MM.1S (cell line): Measurements from ENCODE around the gene PLPP7.

ENCODE experiments used
- DNase-seq: peaks from one replicate; pipeline ENCODE4 v3.0.0-alpha.2; 2015
- H2AFZ ChIP-seq: fragments of 300-600 bp; sonication (generic); 2 replicates; pipeline ENCODE4 v1.6.0; 2016; ENCODE audit warnings: antibody characterized with exemption, low read length
- H3F3A ChIP-seq: fragments of 300-600 bp; sonication (generic); 2 replicates; pipeline ENCODE4 v1.6.1; 2016; ENCODE audit warnings: mild to moderate bottlenecking, antibody characterized with exemption, low read length, moderate library complexity, mixed read lengths; ENCODE audit not compliant: insufficient read depth
- H3K27ac ChIP-seq: fragments of 300-600 bp; sonication (generic); 2 replicates; pipeline ENCODE4 v1.5.1; 2016; ENCODE audit warnings: mild to moderate bottlenecking, low read length
- H3K27me3 ChIP-seq: fragments of 300-600 bp; sonication (generic); replicated peaks from 2 replicates; pipeline ENCODE4 v1.6.0; 2016; ENCODE audit warnings: low read length; ENCODE audit not compliant: insufficient read depth
- H3K36me3 ChIP-seq: fragments of 300-600 bp; sonication (generic); replicated peaks from 2 replicates; pipeline ENCODE4 v1.6.1; 2016; ENCODE audit warnings: mild to moderate bottlenecking, low read length, mixed read lengths; ENCODE audit not compliant: insufficient read depth
- H3K4me1 ChIP-seq: fragments of 300-600 bp; sonication (generic); 2 replicates; pipeline ENCODE4 v1.6.1; 2016; ENCODE audit warnings: low read length, mixed read lengths
- H3K4me2 ChIP-seq: fragments of 300-600 bp; sonication (generic); 2 replicates; pipeline ENCODE4 v1.6.0; 2016; ENCODE audit warnings: low read depth, low read length
- H3K4me3 ChIP-seq: fragments of 300-600 bp; sonication (generic); 2 replicates; pipeline ENCODE4 v1.5.1; 2016; ENCODE audit warnings: low read length, mixed read lengths
- H3K79me2 ChIP-seq: fragments of 300-600 bp; sonication (generic); 2 replicates; pipeline ENCODE4 v1.6.1; 2016; ENCODE audit warnings: mixed run types, low read length, mixed read lengths
- H3K9ac ChIP-seq: fragments of 300-600 bp; sonication (generic); 2 replicates; pipeline ENCODE4 v1.6.1; 2016; ENCODE audit warnings: low read length, mixed read lengths
- H3K9me2 ChIP-seq: fragments of 300-600 bp; sonication (generic); replicated peaks from 2 replicates; pipeline ENCODE4 v1.6.1; 2016; ENCODE audit warnings: mild to moderate bottlenecking, low read length, mixed read lengths; ENCODE audit not compliant: insufficient read depth
- H3K9me3 ChIP-seq: fragments of 300-600 bp; sonication (generic); replicated peaks from 2 replicates; pipeline ENCODE4 v1.6.1; 2016; ENCODE audit warnings: mild to moderate bottlenecking, low read length, mixed read lengths; ENCODE audit not compliant: insufficient read depth
- H4K20me1 ChIP-seq: fragments of 300-600 bp; sonication (generic); 2 replicates; pipeline ENCODE4 v1.6.1; 2016; ENCODE audit warnings: mild to moderate bottlenecking, low read length, moderate library complexity, mixed read lengths; ENCODE audit not compliant: insufficient read depth
- EZH2 ChIP-seq: fragments of 300-600 bp; sonication (generic); optimal IDR thresholded peaks from 2 replicates; pipeline ENCODE3; 2017; ENCODE audit warnings: low read depth, mild to moderate bottlenecking, antibody characterized with exemption, low read length, mixed read lengths
- EZH2phosphoT487 ChIP-seq: fragments of 300-600 bp; sonication (generic); IDR thresholded peaks from 2 replicates; pipeline ENCODE4 v1.6.1; 2018; ENCODE audit warnings: antibody characterized with exemption, low read length
- TF ChIP-seq, protein P1 (sequence below): fragments of 300-600 bp; sonication (generic); IDR thresholded peaks from 2 replicates; pipeline ENCODE4 v1.5.1; 2016; ENCODE audit warnings: antibody characterized with exemption, low read length, mixed read lengths

PLPP7 gene

DNA sequence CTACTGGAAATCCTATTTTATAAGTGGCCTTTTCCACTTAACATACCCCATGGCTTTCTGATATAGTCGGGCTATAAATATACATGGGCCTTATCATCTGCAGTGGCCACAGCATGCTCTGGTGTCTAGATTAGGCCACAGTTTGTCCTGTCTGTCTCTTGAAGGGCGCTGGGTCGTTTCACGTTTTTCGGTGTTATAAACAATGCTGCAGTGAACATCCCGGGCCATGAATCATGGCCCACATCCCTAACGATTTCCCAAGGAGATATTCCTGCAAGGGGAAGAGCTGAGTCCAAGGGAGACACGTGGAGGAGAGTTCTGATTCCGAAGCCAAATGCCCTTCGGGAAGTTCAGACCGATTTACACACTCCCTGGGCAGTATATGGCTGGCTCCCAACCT, 8.4 kb downstream of the PLPP7 start:
- Histone ChIP-seq H3K9me3 (no peaks in the 10 kb centered on the region), H3K4me1 (no peaks in the 10 kb centered on the region), H3K27ac (no peak overlapping the region), H3K4me3 (no peak overlapping the region), H3K79me2 (no peaks in the 10 kb centered on the region), H3K27me3 (no peaks in the 10 kb centered on the region), H3K36me3 (no peaks in the 10 kb centered on the region), H3F3A (no peaks in the 10 kb centered on the region), H3K9me2 (no peaks in the 10 kb centered on the region), H4K20me1 (no peaks in the 10 kb centered on the region), H2AFZ (no peak overlapping the region), H3K9ac (no peak overlapping the region), H3K4me2 (no peak overlapping the region)
- TF ChIP-seq EZH2phosphoT487 (no peak), EZH2 (no peak)
- TF ChIP-seq, protein P1, sequence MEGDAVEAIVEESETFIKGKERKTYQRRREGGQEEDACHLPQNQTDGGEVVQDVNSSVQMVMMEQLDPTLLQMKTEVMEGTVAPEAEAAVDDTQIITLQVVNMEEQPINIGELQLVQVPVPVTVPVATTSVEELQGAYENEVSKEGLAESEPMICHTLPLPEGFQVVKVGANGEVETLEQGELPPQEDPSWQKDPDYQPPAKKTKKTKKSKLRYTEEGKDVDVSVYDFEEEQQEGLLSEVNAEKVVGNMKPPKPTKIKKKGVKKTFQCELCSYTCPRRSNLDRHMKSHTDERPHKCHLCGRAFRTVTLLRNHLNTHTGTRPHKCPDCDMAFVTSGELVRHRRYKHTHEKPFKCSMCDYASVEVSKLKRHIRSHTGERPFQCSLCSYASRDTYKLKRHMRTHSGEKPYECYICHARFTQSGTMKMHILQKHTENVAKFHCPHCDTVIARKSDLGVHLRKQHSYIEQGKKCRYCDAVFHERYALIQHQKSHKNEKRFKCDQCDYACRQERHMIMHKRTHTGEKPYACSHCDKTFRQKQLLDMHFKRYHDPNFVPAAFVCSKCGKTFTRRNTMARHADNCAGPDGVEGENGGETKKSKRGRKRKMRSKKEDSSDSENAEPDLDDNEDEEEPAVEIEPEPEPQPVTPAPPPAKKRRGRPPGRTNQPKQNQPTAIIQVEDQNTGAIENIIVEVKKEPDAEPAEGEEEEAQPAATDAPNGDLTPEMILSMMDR, result no peak
- DNase-seq, result no peak

- H3K36me3 ChIP-seq, result no peaks in the 10 kb centered on the region
These were observed 8.8 kb downstream of the PLPP7 start for GRCh38 chr9:131298341-131298740.

GRCh38 chr9:131298816-131299215, 9.3 kb downstream of the PLPP7 start:
- H3K4me1 ChIP-seq, result no peaks in the 10 kb centered on the region

More at GRCh38 chr9:131298341-131298740, 8.8 kb downstream of the PLPP7 start:
- H3K4me2 ChIP-seq, result no peak overlapping the region
- TF ChIP-seq EZH2phosphoT487 (no peak), EZH2 (no peak)
- H3K27me3 ChIP-seq, result no peaks in the 10 kb centered on the region
- no peaks in the 10 kb centered on the region for H4K20me1 ChIP-seq
- H3K4me1 ChIP-seq, result no peaks in the 10 kb centered on the region
- no peak overlapping the region for H3K27ac ChIP-seq
- H3K9ac ChIP-seq, result no peak overlapping the region
- no peaks in the 10 kb centered on the region for H3K9me2 ChIP-seq
- H3K79me2 ChIP-seq, result no peaks in the 10 kb centered on the region
- DNase-seq, result no peak
- no peaks in the 10 kb centered on the region for H3K9me3 ChIP-seq
- H3K4me3 ChIP-seq, result no peak overlapping the region
- H2AFZ ChIP-seq, result no peak overlapping the region
- H3F3A ChIP-seq, result no peaks in the 10 kb centered on the region

More at GRCh38 chr9:131298816-131299215, 9.3 kb downstream of the PLPP7 start:
- Histone ChIP-seq H2AFZ (no peak overlapping the region), H3K36me3 (no peaks in the 10 kb centered on the region), H3K9me2 (no peaks in the 10 kb centered on the region), H3F3A (no peaks in the 10 kb centered on the region), H3K4me3 (no peak overlapping the region), H3K4me2 (no peak overlapping the region), H4K20me1 (no peaks in the 10 kb centered on the region), H3K9ac (no peak overlapping the region), H3K27ac (no peak overlapping the region), H3K9me3 (no peaks in the 10 kb centered on the region), H3K27me3 (no peaks in the 10 kb centered on the region), H3K79me2 (no peaks in the 10 kb centered on the region)
- TF ChIP-seq, protein P1, result no peak
- TF ChIP-seq EZH2, result no peak
- no peak for TF ChIP-seq EZH2phosphoT487
- no peak for DNase-seq
